GM15510 (cell line): ENCODE results near the gene MAFG.

Experiments
- POLR2A ChIP-seq: IDR thresholded peaks from 3 replicates; pipeline ENCODE4 v1.6.1; 2011; ENCODE audit warnings: borderline replicate concordance; ENCODE audit not compliant: insufficient read length; ENCODE audit errors: extremely low read depth

The MAFG gene

DNA sequence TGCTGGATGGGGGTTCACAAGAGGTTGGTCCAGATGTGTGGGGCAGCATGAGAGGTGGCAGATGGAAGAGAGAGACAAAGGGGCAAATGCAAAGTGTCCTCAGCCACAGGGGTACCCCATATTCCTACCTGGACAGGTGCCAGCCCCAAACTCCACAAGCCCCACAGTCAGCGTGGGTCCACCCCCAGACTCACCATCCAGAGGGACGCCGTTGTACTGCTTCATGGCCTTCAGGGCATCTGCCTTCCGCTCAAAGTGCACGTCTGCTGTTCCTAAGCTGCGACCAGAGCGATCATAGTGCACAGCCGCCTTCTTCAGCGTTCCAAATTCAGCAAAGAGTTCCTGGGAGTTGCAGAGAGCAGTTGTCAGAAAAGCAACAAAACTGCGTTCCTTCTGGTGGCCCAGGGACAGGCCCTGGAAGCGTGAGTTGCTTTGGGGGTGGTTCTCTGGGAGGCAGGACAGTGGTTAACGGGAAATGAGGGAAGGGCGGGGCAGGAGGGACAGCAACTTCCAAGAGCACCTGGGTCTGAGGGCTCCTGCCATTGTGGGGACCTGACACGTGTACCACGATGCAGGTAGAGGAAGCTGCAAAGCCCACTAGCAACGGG, 38.4 kb downstream of the MAFG start:
- no peak for TF ChIP-seq POLR2A

DNA sequence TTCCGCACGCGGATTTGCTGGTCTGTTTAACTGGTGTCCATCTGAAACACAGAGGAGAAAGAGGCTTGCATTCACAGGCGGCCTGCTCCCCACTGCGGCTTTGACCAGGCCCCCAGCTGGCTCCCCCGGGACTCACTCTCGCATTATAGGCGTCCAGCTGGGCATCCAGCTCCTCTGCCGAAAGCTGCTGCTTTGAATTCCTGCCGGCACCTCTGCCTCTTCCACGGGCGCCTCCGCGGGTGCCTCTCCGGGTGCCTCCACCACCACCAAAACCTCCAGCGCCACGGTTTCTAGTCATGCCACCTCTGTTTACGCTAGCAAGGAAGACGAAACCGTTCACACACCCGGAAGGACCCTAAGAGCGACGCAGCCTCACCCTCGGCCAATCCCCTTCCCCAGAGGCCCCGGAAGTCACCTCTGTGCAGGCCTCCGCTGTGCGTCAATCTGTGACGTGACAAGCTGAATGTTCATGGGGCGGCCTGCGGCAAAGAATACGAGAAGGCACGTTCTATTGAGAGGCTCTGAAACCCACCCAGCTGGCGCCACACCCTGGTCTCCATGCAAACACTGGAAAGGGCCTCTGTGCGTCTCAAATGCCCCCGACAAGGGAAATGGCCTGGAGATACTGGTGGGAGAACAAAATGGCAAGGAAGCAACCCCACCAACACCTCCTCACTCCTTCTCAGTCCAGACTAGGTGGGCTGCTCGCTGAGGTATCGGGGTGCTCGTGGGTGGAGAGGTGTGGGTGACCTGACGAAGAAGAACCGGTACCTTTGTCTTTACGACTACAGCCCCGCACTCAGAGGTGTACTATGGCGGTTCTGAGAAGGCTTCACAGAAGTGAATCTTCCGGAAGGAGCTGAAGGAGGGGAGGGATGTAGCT, 39.2 kb downstream of the MAFG start:
- TF ChIP-seq POLR2A = no peak

DNA sequence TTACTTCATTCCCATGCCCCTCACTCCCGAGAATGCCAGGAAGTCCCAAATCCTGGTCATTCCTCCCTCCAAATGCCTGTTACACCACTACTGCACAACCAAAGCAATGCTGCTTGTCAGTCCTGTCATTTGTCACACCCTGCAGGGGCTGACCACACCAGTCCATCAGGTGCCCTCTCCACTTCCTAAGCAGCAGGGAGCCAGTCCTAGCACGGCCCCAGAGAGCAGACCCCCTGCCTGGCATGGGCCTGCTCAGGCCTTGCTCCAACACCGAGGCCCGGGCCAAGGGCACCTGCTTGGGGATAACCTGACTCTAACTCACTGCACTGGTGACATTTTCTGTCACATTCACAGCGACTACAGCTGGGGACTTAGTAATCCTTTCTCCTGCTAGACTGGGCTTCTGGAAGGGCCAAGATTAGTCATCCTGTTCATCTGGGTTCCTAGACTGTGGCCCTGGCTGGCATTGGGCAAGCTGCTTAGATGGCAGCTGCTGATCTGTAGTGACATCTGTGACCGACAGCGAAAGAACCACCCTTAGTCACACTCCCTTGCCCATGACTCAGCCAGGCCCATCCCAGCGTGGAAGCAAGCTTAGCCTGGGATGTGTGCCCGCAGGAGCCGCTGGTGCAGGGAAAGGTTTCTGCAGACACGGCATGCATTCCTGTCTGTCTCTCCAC, 41.5 kb downstream of the MAFG start:
- TF ChIP-seq POLR2A = no peak

DNA sequence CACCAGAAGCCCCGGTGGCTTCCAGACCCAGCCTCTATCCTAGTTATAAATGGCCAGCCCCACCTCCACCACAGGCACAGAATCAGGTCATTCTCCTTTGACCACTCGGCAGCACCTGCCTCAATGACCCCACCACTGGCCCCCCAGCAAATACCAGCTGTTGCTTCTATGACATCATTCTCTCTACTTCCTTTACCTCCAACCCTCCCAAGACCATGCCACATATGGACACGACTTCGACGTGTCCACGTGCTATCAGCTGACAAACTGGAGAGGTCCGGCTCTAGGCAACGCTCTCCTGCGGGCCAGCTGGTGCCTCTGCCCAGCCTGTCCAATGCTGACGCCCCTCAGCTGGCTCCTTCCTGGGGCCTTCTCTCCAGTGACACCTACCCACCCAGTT, 42.1 kb downstream of the MAFG start:
- no peak for TF ChIP-seq POLR2A

DNA sequence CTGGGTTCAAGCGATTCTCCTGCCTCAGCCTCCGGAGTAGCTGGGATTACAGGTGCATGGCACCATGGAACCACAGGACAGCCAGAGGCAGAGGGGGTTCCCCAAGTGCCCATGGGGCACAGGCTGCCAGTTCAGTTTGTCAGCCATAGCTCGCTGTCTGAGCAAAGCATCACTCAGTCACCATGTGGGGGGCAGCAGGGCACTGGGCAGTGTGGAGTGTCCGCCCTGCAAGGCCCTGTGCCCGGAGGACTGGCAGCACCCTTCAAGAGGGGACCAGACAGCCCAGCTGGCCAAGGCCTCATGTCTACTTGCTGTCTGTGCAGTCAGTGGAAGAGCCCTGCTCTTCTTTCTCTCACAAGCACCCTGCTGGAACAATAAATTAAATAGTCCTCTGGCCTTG, 42.6 kb downstream of the MAFG start:
- no peak for TF ChIP-seq POLR2A

DNA sequence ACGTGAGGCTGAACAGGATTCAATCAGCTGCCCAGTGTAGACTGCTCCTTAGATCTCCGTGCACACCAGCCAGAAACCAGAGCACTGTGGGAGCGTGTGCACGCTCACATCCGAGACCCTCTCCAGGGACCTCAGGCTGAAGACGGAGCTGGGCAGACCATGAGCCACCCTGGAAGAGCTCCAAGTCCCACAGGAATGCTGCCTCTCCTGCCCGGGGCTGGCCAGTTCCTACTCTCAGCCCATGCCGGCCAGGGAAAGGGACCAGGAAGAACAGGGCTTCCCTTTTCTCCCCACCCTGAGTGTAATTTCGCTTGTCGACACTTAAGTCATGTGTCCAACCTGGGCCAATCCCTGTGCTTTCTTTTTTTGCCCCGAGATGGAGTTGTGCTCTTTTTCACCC, 43.0 kb downstream of the MAFG start:
- TF ChIP-seq POLR2A = no peak

DNA sequence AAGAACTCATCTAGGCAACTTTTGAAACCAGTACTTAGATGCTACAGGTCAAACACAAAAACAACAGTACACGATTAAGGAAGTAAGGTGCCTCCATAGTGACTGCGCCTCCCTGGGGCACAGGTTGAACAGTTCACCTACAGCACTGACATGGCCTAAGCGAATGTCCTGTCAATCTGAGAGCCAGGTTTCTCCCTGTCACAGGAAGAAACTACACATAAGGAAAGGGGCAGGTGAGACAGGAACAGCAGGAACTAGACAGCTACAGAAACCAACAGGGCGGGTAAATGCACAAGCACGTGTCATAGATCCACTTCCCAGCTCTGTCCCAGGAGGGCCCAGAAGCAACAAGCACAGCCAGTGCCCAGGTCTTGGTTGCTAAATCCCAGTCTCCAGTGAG, 48.4 kb downstream of the MAFG start:
- TF ChIP-seq POLR2A = no peak

DNA sequence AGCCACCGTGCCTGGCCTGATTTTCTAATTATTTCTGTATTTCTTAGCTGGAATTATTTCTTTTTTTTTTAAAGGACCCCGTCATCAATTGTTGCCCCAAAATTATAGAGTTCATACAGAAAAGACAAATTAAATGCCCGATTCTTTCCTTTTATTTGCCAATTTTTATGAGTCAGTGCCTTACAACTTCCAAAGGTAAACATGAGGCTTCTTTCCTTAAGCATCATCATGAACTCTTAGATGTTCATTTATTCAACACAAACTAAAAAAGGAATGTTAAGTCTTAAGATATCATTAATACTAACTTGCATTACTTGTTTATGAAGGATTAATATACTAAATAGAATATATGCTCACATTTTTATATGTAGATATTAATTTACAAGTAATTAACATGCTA, 49.2 kb downstream of the MAFG start:
- no peak for TF ChIP-seq POLR2A

DNA sequence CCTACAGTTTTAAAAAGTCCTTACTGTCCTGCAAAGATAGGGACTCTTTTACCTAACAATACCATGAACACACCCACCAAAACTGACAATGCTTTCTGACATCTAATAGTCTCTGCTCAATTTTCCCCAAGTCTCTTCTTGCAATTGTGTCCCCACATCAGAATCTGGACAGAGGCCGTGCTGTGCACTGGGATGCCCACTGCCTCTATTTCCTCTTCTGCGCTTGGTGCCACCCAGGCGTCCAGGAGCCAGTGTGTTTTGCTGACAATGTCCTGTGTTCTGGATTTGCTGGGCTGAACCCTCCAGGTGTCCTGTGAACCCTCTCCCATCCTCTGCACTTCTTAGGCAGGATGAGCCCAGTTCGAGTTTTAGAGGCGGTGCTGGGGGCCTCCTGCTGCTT, 50.0 kb downstream of the MAFG start:
- TF ChIP-seq POLR2A = no peak

DNA sequence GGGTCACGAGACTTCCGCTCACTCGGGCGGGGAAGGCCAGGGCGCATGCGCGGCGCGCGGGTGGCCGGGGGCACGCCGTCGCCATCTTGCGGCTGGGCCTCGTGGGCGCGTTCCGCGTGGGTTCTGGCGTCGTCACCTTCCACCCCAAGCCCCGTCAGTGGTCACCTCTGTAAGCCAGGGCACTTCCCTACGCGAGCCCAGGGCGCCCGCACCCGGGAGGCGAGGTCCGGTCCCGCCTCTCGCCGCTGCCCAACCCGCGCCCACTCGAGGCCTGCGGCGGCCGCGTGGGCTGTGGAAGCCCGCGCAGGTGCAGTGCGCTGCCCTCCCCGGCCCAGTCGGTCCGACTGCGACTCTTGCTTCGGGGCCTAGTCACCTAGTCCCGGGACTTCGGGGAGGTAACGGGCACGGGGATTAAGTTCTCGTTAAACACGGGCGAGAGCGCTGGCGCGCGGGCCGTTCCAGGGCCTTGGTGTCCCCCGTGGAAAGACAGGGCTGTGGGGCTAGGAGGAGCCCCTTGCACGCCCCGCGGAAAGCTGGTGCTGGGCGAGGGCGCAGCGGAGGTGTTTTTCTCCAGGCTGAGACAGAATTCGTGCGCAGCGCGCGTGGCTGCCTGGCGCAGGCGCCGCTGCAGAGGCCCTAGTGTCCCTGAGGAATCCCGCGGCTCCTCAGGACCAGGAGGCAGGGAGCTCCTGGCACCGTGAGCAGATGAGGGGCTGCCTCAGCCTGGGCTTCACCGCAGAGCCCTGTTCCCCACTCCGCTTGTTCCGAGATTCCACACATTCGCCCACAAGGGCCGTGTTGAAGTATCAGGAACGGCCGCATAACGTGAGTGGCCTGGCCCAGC, 55.9 kb downstream of the MAFG start:
- peak; percentile 88 for TF ChIP-seq POLR2A

DNA sequence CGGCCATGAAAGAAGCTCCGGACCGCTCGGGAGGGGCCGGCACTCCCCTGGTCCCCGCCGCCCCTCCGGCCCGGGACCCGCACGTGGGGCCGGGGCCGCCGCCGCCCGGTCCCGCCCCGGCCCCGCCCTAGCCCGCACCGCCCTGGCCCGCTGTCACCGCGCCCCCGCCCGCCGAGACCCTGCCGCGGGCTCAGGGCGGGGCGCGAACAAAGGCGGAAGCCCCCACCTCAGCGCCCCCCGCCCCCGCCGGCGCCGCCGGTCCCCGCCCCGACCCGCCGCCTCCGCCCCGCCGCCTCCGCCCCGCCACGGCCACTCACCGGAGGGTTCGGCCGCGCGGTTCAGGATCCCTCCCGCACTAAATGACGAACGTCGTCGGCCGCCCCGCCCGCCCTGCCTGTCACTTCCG, 56.6 kb downstream of the MAFG start, which contains the start of gene ARHGDIA:
ARHGDIA (minus strand) TSS at position 357 of the 406 bp plus-strand sequence. CDS start 1,407 bp downstream, outside the sequence.
- TF ChIP-seq POLR2A = no peak

DNA sequence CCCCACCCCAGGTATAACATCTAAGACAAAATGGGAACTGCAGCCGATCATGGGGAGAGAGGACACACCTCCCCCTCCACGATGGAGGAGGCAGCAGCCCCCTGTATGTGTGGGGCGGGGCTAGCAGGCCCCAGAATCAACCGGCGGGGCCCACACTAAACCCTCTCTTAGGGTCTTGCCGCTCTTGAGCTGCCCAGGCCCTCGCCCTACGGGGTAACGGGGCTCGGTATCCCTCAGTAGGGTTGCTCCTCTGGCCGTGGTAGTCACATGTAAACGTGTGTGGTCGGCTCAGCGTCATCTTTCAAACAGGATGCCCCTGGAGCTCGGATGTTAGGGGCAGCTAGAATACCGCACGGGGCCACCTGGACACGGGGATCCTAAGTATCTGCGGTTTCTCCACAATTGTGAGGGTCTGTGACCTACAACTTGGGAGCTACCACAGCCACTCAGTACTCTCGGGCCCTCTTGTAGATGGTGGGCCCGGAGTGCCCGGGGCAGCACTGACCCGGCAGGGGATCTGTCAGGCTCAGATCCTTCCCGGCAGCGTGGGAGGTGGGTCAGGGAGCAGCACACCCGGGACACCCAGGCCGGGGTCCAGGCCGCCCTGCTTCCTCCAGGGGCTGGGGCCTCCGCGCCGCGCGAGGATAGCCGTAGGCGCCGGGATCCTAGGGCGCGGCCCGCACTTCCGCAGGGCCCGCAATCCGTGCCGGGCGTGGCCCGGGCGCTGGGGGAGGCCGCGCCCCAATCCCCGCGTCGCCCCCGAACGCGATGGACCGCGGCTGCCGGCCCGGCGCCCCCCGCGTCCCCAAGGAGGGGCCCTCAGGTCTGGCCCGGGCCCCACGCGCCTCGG, 57.2 kb downstream of the MAFG start:
- TF ChIP-seq POLR2A = peak; percentile 27

DNA sequence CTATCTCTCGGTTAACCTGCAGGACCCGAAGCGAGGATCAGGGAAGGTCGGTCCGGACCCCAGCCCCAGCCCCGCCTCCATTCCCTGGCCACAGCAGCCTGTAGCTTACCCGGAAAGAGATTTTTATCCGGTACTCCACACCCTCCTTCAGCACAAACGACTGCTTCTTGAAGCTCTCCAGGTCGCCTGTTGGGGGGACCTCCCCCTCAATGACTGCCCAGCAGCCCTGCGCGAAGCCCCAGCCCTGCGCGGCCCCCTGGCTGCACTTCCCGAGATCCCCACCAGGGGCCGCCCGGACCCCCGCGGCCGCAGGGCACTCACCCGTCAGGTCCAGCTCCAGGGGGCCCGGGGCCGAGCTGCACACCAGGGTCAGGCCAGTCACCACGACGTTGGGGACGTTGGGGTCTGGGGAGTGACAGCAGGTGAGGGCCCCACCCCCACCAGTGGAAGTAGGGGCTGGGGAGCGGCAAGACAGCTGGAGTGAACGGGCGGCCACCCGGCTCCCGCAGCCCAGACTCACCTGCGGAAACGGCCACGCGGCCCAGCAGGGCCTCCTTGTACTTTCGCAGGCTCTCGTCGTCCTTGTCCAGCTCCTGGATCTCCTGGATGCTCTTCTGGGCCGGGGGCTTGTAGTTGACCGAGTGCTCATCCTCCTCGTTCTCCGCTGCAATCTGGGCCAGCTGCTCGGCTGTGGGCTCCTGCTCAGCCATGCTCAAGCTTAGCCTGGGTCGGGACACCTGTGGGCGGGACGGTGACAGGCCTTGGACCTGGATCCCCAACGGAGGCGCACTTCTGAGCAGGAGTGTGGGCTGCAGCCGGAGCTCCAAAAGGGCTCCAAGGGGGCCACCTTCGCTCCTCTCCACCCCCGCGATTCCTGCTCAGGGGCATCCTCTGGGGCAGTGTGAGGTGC, 58.1 kb downstream of the MAFG start:
- no peak for TF ChIP-seq POLR2A

DNA sequence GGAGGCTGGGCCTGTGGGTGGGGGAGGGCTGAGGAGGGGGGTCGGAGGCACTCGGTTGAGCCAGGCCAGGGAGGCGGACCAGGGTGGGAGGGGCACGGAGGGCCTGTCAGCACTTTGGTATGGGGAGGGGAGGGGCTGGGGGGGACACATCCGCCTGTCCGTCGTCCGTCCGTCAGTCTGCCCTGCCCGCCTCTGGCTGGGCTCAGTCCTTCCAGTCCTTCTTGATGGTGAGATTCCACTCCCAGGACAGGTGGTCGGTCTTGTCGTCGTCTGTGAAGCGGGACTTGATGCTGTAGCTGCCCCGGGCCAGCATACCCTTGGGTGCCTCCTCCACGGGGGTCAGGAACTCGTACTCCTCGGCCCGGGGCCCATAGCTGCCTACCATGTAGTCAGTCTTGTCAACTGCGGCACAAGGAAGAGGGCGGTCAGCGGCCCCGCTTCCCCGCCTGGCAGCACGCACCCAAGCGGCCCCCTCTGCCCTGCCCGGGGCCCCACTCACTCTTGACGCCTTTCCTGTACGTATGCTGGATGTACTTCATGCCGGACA, 58.8 kb downstream of the MAFG start:
- TF ChIP-seq POLR2A = no peak
